Duodenal mucosa (tissue), 2 donors: ENCODE data around the gene GREM1.

ENCODE experiments used
- H3K27ac ChIP-seq: one replicate; pipeline ENCODE4 v1.7.0; 2013; ENCODE audit warnings: low read depth, low read length
- H3K27me3 ChIP-seq, 2 donors: one replicate each; pipeline ENCODE4 v1.7.0; 2013; ENCODE audit warnings: low read length in 2 of 2, control low read depth in 1 of 2; ENCODE audit not compliant: insufficient read depth in 2 of 2, control insufficient read depth in 1 of 2
- H3K36me3 ChIP-seq, 2 donors: one replicate each; pipeline ENCODE4 v1.7.0; 2013; ENCODE audit warnings: low read length in 2 of 2, control low read depth in 1 of 2; ENCODE audit not compliant: insufficient read depth in 2 of 2, control insufficient read depth in 1 of 2
- H3K4me1 ChIP-seq, 2 donors: one replicate each; pipeline ENCODE4 v1.7.0; 2013; ENCODE audit warnings: low read length in 2 of 2, control low read depth in 1 of 2; ENCODE audit not compliant: insufficient read depth in 2 of 2, control insufficient read depth in 1 of 2
- H3K4me3 ChIP-seq, 2 donors: one replicate each; pipeline ENCODE4 v1.7.0; 2013; ENCODE audit warnings: low read length in 2 of 2, low read depth in 1 of 2
- H3K9ac ChIP-seq, 2 donors: one replicate each; pipeline ENCODE4 v1.7.0; 2013; ENCODE audit warnings: low read length in 2 of 2, low read depth in 1 of 2
- H3K9me3 ChIP-seq, 2 donors: one replicate each; pipeline ENCODE4 v1.7.0; 2013; ENCODE audit warnings: low read length in 2 of 2, control low read depth in 1 of 2; ENCODE audit not compliant: control insufficient read depth in 1 of 2

GREM1 gene

DNA sequence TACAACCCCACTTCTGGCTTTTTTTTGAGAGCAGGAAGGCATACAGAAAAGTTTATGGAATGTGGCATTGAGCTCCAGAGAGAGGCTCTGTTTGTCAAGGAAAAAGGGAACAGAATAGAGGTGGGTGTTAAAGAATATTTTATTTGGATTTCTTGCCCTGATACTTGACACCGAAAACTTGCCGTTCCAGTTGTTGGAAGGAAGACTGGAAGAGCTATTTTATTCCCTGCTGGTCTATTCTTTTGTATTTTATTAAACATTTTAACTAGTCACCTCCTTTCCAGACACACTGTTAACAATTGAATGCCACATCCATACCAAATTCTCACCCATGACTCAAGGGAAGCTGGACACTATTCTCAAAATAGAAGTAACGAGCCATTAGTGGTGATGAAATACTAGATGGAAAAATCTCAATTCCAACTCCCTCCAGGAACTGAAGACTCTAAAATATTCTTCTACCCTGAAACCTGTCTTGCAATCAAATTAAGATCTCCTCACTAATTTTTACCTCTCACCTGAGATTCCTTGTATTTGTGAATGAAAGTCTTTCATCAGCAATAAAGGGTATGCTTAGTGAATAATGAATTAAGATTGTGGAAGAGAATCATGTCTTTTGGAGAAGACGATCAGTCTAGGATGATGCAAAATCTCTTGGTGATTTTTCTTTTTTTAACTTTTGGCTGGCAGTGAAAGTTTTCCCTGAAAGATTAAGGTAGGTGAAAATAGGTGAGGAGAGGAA is 28.5 kb downstream of the GREM1 start:
- no peak overlapping the region for H3K4me3 ChIP-seq
- H3K4me1 ChIP-seq, result no peaks in the 10 kb centered on the region
- no peak overlapping the region for H3K27ac ChIP-seq
- H3K9ac ChIP-seq, result no peak overlapping the region
- no peaks in the 10 kb centered on the region for H3K27me3 ChIP-seq
- H3K36me3 ChIP-seq, result no peaks in the 10 kb centered on the region
- no peaks in the 10 kb centered on the region for H3K9me3 ChIP-seq

DNA sequence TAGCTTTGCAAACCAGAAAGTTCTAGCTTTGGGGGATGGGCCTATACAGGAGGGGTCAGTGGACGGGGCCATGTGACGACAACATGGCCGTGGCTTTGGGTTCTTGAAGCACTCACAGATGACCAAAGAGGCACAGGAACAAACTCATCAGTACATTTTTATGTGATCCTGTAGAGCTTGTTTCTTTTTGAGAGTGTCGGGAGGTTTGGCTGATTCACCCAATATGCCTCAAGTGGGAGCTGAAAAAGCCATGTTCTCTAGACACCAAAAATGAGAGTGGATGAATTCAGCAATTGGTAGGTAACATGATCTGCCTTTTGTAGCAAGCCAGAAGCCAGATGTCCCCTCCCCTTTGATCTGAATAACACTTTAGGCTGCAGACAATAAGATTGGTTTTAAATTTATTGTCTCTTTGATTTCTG is 30.1 kb downstream of the GREM1 start:
- H3K9me3 ChIP-seq, result no peaks in the 10 kb centered on the region
- no peak overlapping the region for H3K4me3 ChIP-seq
- H3K4me1 ChIP-seq, result no peaks in the 10 kb centered on the region
- H3K9ac ChIP-seq, result no peak overlapping the region
- no peak overlapping the region for H3K27ac ChIP-seq
- no peaks in the 10 kb centered on the region for H3K27me3 ChIP-seq
- no peaks in the 10 kb centered on the region for H3K36me3 ChIP-seq

DNA sequence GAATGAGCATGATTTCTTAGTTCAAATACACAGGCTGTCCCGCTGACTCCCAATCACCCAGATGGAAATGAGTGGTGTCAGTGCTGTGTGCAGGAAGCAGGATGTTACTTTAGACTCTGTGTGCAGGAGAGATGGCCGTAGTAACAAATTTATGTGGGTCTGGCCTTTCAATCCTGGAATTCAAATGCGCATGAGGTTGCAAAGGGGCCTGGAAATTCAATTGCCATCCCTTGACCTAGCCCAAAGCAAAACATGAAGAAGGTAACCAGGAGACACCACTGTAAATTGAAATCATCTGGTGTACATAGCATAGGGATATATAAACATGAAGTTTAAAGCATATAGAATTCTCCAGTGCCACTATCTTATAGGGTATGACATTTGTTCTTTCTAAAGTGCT is 33.2 kb downstream of the GREM1 start:
- Histone ChIP-seq H3K4me3 (no peak overlapping the region), H3K9ac (no peak overlapping the region), H3K9me3 (no peaks in the 10 kb centered on the region), H3K4me1 (no peaks in the 10 kb centered on the region), H3K27me3 (no peaks in the 10 kb centered on the region), H3K36me3 (no peaks in the 10 kb centered on the region), H3K27ac (no peak overlapping the region)

DNA sequence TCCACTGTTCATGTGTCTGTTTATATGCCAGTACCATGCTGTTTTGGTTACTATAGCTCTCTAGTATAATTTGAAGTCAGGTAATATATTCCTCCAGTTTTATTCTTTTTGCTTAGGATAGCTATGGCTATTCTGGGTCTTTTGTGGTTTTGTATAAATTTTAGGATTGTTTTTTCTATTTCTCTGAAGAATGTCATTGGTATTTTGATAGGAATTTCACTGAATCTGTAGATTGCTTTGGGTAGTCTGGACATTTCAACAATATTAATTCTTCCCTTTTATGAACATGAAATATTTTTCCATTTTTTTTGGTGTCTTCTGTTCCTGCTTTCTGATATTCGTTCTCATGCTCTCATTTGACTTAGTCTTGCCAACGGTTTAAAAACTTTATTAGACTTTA is 39.6 kb downstream of the GREM1 start:
- Histone ChIP-seq H3K9ac (no peak overlapping the region), H3K9me3 (no peaks in the 10 kb centered on the region), H3K27ac (no peak overlapping the region), H3K27me3 (no peaks in the 10 kb centered on the region), H3K36me3 (no peaks in the 10 kb centered on the region), H3K4me3 (no peak overlapping the region), H3K4me1 (no peaks in the 10 kb centered on the region)

DNA sequence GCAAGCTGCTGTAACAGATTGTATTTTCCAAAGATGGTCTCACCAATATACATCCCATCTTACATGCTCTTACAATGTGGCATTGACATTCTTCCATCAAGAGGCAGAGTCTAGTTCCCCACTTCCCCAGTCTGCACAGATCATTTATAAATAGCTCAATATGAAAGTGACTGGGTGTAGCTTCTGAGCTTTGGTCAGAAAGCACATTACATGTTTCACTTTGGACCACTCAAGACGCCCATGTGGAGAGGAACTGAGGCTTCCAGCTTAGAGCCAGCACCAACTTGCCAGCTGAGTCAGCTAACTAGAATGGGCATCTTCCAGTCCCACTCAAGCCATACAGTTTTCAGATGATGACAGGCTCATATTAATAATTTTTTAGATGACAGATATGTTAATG is 45.5 kb downstream of the GREM1 start:
- Histone ChIP-seq H3K27ac (no peak overlapping the region), H3K9ac (no peak overlapping the region), H3K4me1 (no peaks in the 10 kb centered on the region), H3K27me3 (no peaks in the 10 kb centered on the region), H3K9me3 (no peaks in the 10 kb centered on the region), H3K36me3 (no peaks in the 10 kb centered on the region), H3K4me3 (no peak overlapping the region)

DNA sequence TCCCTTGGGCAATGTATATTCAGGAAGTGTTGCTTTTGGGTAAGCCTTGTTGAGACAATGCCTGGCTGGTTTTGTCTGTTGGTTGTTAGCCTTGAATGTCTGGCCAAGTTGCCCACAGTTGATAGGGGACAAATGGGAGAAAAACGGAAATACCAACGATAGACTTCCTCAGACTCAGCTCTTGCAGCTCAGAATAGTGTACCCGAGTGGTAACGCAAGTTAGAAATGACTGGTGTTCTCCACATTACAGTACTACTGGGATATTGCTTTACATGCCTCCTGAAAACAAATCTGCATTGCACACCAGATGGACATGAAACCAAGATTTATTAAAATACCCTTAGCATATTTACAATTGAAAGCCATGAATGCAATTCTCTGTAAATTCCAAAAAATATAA is 47.4 kb downstream of the GREM1 start:
- no peak overlapping the region for H3K4me3 ChIP-seq
- no peaks in the 10 kb centered on the region for H3K36me3 ChIP-seq
- no peaks in the 10 kb centered on the region for H3K9me3 ChIP-seq
- H3K9ac ChIP-seq, result no peak overlapping the region
- no peak overlapping the region for H3K27ac ChIP-seq
- no peaks in the 10 kb centered on the region for H3K27me3 ChIP-seq
- H3K4me1 ChIP-seq, result no peaks in the 10 kb centered on the region

DNA sequence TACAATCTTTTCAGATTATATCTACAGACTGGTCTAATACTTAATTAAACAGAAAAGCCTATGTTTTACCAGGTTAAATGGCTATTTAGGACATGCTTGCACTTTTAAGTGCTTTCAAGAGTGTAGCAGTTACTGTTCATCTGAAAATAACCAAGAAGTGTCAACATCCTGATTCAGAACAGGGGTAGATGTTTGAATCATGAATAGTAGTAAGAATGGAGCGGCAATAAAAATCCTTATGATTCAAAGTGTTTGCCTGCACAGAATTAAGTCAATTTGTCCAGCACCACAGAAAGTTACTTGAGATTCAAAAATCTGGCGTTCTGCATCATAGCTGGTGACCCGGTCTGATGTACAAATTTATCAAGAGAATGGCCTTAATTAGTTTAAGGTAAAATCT is 48.3 kb downstream of the GREM1 start:
- no peaks in the 10 kb centered on the region for H3K9me3 ChIP-seq
- no peaks in the 10 kb centered on the region for H3K36me3 ChIP-seq
- H3K27ac ChIP-seq, result no peak overlapping the region

DNA sequence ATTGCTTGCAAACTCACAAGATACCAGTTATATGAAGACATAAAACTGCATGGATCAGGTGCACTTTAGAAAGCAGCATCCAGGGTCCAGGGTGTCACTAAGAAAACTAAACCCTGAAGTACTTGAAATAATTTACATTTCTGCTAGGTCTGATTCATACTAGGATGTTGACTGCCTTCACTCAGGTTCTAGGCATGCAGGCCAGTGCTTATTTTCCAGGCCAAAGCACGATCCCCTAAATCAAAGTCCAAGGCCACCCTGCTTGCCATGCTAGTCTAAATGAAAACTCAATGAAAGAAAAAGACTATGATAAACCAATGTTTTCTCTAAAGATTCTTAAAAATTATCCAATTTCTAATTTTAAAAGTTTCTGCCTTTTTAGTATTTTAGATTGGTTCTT is 49.4 kb downstream of the GREM1 start:
- Histone ChIP-seq H3K36me3 (no peaks in the 10 kb centered on the region), H3K9ac (no peak overlapping the region), H3K27me3 (no peaks in the 10 kb centered on the region), H3K4me1 (no peaks in the 10 kb centered on the region), H3K27ac (no peak overlapping the region), H3K4me3 (no peak overlapping the region), H3K9me3 (no peaks in the 10 kb centered on the region)

More for the DNA sequence above, 48.3 kb downstream of the GREM1 start:
- Histone ChIP-seq H3K27me3 (no peaks in the 10 kb centered on the region), H3K4me1 (no peaks in the 10 kb centered on the region), H3K9ac (no peak overlapping the region), H3K4me3 (no peak overlapping the region)

DNA sequence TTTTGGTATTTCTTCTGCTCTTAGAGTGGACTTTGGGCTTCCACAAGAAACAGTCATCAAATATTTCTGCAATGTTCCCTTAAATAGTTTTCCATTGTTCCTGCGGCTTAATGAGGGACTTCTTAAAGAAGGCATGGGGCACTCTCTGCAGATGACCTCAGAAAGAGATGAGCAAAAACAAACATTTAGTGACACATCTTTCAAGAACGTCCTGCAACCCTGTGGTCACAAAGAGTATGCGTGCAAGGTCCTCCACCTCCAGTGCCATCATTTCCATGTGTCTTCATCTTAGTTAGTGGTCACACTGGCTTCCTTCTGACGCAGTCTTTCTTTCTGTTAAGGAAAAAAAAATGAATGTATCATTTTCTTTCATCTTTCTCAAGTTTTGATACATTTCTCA is 56.2 kb downstream of the GREM1 start:
- no peak overlapping the region for H3K9ac ChIP-seq
- H3K4me1 ChIP-seq, result no peaks in the 10 kb centered on the region
- no peak overlapping the region for H3K27ac ChIP-seq
- no peaks in the 10 kb centered on the region for H3K27me3 ChIP-seq
- H3K36me3 ChIP-seq, result peaks cover 0 to 2% of the 10 kb centered on the region in 2 donors
- H3K4me3 ChIP-seq, result no peak overlapping the region
- peaks cover 0 to 6% of the 10 kb centered on the region in 2 donors for H3K9me3 ChIP-seq

DNA sequence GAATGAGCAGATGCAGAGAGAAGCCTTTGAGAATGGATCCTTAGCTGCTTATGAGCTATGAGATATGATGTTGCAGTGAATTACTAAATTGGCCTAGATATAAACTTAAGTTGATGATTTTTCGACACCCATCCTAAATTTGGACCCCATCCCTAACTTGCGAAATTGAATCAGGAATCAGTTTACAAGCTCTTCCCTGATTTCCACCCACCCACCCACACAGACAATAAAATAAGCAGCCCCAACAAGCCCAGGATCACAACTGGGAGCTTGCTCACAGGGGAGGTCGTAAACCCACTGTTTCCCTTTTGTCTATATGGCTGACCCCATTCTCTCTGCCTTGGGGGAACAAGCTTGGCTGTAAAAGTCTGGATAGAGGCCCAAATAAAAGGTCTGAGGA is 57.3 kb downstream of the GREM1 start:
- H3K4me3 ChIP-seq, result no peak overlapping the region
- peaks cover 0 to 6% of the 10 kb centered on the region in 2 donors for H3K9me3 ChIP-seq
- no peaks in the 10 kb centered on the region for H3K27me3 ChIP-seq

More for the DNA sequence above, 57.3 kb downstream of the GREM1 start:
- Histone ChIP-seq H3K9ac (no peak overlapping the region), H3K36me3 (peaks cover 0 to 2% of the 10 kb centered on the region in 2 donors), H3K4me1 (no peaks in the 10 kb centered on the region), H3K27ac (no peak overlapping the region)
